ENCODE results near the gene DNAAF6. TPM values are rescaled to one million over a fixed set of nuclear protein-coding genes. Genes with fewer than 3 reads are reported as not detected.

DNAAF6 gene
- polyA plus RNA-seq, 1 donor from 2014 or later = not detected

DNA sequence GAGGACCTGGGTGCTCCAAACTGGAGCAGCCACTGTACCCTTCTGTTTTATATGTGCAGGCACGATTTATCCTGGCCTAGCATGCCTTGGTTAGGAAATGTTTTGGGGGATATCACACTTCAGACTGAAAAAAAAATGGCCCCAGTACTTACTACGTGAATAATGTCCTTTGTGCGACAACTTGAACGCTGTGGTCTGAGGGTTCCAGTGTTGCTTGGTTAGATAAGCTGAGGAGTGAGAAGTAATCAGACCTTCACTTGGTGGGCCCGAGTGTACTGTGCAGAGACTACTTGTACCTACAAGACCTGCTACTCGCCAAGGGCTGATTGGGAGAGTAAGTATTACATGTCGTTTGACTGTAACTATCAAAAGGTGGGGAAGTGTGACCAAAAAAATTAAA lies 678 bp downstream of the DNAAF6 start:
- Histone ChIP-seq H3K9me3 (ENCODE audit: low read length) (no peaks in the 10 kb centered on the region), H2AFZ (ENCODE audit: low read depth, low read length) (no peak overlapping the region), H3K79me2 (replicated peaks; ENCODE audit: insufficient read depth, low read length) (no peaks in the 10 kb centered on the region), H3K27ac (ENCODE audit: low read length) (no peak overlapping the region), H3K9me2 (ENCODE audit: insufficient read depth, low read length) (no peaks in the 10 kb centered on the region), H3K4me3 (ENCODE audit: low read length) (no peak overlapping the region), H3K9ac (ENCODE audit: low read length) (no peak overlapping the region), H3K27me3 (ENCODE audit: insufficient read depth, low read depth, low read length) (no peaks in the 10 kb centered on the region), H4K20me1 (ENCODE audit: insufficient read depth) (no peaks in the 10 kb centered on the region), H3K4me2 (ENCODE audit: low read length) (no peak overlapping the region), H3K36me3 (ENCODE audit: insufficient read depth, low read length) (no peaks in the 10 kb centered on the region), H3F3A (ENCODE audit: insufficient read depth, low read length, poor library complexity, severe bottlenecking) (no peaks in the 10 kb centered on the region)
- TF ChIP-seq SMC3 (conservative IDR thresholded peaks at IDR 0.05; ENCODE audit: poor library complexity) = no peak
- no peak for TF ChIP-seq RAD21 (conservative IDR thresholded peaks at IDR 0.05)
- no peak for TF ChIP-seq MXI1 (conservative IDR thresholded peaks at IDR 0.05; ENCODE audit: poor library complexity, severe bottlenecking)
- TF ChIP-seq EZH2 (IDR thresholded peaks at IDR 0.05; ENCODE audit: borderline replicate concordance, insufficient read depth, low read length, poor library complexity, severe bottlenecking) = no peak
- TF ChIP-seq EP300 (conservative IDR thresholded peaks at IDR 0.05; ENCODE audit: poor library complexity, severe bottlenecking) = no peak
- TF ChIP-seq POLR2AphosphoS5 (IDR thresholded peaks at IDR 0.05) = no peak
- TF ChIP-seq, protein P1, sequence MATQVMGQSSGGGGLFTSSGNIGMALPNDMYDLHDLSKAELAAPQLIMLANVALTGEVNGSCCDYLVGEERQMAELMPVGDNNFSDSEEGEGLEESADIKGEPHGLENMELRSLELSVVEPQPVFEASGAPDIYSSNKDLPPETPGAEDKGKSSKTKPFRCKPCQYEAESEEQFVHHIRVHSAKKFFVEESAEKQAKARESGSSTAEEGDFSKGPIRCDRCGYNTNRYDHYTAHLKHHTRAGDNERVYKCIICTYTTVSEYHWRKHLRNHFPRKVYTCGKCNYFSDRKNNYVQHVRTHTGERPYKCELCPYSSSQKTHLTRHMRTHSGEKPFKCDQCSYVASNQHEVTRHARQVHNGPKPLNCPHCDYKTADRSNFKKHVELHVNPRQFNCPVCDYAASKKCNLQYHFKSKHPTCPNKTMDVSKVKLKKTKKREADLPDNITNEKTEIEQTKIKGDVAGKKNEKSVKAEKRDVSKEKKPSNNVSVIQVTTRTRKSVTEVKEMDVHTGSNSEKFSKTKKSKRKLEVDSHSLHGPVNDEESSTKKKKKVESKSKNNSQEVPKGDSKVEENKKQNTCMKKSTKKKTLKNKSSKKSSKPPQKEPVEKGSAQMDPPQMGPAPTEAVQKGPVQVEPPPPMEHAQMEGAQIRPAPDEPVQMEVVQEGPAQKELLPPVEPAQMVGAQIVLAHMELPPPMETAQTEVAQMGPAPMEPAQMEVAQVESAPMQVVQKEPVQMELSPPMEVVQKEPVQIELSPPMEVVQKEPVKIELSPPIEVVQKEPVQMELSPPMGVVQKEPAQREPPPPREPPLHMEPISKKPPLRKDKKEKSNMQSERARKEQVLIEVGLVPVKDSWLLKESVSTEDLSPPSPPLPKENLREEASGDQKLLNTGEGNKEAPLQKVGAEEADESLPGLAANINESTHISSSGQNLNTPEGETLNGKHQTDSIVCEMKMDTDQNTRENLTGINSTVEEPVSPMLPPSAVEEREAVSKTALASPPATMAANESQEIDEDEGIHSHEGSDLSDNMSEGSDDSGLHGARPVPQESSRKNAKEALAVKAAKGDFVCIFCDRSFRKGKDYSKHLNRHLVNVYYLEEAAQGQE (IDR thresholded peaks at IDR 0.05; ENCODE audit: borderline replicate concordance) = no peak
- TF ChIP-seq CTCF (IDR thresholded peaks at IDR 0.05; ENCODE audit: poor library complexity, severe bottlenecking) = no peak

- Histone ChIP-seq H3K9me3 (ENCODE audit: low read length) (no peaks in the 10 kb centered on the region), H3K9me2 (ENCODE audit: insufficient read depth, low read length) (no peaks in the 10 kb centered on the region), H3K4me2 (ENCODE audit: low read length) (no peak overlapping the region), H2AFZ (ENCODE audit: low read depth, low read length) (no peak overlapping the region), H3K36me3 (ENCODE audit: insufficient read depth, low read length) (no peaks in the 10 kb centered on the region), H3K4me3 (ENCODE audit: low read length) (no peak overlapping the region), H3K27ac (ENCODE audit: low read length) (no peak overlapping the region), H4K20me1 (ENCODE audit: insufficient read depth) (no peaks in the 10 kb centered on the region), H3F3A (ENCODE audit: insufficient read depth, low read length, poor library complexity, severe bottlenecking) (no peaks in the 10 kb centered on the region), H3K9ac (ENCODE audit: low read length) (no peak overlapping the region), H3K27me3 (ENCODE audit: insufficient read depth, low read depth, low read length) (no peaks in the 10 kb centered on the region), H3K79me2 (replicated peaks; ENCODE audit: insufficient read depth, low read length) (no peaks in the 10 kb centered on the region)
- TF ChIP-seq SMC3 (conservative IDR thresholded peaks at IDR 0.05; ENCODE audit: poor library complexity) (no peak), TAF1 (IDR thresholded peaks at IDR 0.05; ENCODE audit: low read depth) (no peak), RAD21 (conservative IDR thresholded peaks at IDR 0.05) (no peak), MXI1 (conservative IDR thresholded peaks at IDR 0.05; ENCODE audit: poor library complexity, severe bottlenecking) (no peak), CTCF (IDR thresholded peaks at IDR 0.05; ENCODE audit: poor library complexity, severe bottlenecking) (no peak), POLR2AphosphoS5 (IDR thresholded peaks at IDR 0.05) (no peak), EZH2 (IDR thresholded peaks at IDR 0.05; ENCODE audit: borderline replicate concordance, insufficient read depth, low read length, poor library complexity, severe bottlenecking) (no peak), EP300 (conservative IDR thresholded peaks at IDR 0.05; ENCODE audit: poor library complexity, severe bottlenecking) (no peak)
- TF ChIP-seq, protein P1 (IDR thresholded peaks at IDR 0.05; ENCODE audit: borderline replicate concordance) = no peak
Observed at GRCh38 chrX:107207943-107208342, 1.5 kb downstream of the DNAAF6 start.
